ENCODE data around the gene SCARB1.

The SCARB1 gene

DNA sequence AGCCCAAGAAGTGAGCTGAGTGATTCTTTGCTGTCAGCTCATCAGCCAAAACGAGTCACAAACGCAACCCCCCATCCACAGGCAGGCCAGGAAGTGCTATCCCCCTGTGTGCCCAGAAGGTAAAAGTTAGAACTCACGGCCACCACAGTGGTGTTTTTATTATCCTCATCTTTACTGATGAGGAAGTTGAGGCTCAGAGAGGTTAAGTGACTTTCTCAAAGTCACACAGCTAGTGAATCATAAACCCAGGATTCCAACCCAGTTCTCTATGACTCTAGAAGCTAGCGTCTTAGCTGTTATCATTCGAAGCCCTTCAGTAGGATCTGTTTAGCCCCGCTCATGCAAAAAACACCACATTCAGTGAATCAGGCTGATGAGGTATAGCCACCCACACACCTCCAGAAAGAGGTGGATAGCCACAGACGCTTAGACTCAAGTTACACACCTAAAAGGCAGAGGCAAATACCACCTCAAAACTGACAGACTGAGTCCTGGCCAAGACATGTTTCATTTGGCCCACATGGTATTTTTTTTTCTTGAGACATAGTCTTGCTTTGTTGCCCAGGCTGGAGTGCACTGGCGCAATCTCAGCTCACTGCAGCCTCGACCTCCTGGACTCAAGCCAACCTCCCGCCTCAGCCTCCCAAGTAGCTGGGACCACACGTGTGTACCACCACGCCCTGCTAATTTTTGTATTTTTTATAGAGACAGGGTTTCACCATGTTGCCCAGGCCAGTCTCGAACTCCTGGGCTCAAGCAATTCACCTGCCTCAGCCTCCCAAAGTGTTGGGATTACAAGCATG lies 100.7 kb downstream of the SCARB1 start:
- H3K27ac Mint-ChIP-seq = no peak overlapping the region
- peak overlapping the region in 1 of 2 donors; percentile 4 for H3K4me3 Mint-ChIP-seq
- ATAC-seq = peak; percentile 57
- peak in 1 of 2 donors; percentile 51 for DNase-seq
- peaks cover 8 to 28% of the 10 kb centered on the region in 2 donors for H3K9me3 Mint-ChIP-seq
- peaks cover 16% of the 10 kb centered on the region for H3K27me3 Mint-ChIP-seq
- H3K4me1 Mint-ChIP-seq = peaks cover 59% of the 10 kb centered on the region

DNA sequence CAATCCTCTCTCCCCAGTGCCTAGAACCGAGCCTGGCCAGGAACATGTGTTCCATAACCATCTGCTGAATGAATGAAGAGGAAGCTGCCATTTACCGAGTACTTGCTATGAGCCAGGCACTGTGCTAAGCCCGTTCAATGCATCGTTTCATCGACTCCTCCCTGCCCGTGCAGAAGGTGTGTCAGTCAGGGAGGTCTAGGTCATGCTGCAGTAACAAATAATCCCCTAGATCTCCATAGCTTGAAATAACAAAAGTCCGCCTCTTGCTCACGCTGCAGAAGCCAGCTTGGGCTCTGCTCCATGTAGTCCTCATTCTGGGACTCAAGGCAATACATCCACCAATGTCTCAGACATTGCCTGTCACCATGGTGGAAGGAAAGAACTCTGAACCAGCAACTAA lies 101.3 kb downstream of the SCARB1 start:
- peaks cover 16% of the 10 kb centered on the region for H3K27me3 Mint-ChIP-seq
- peaks cover 57% of the 10 kb centered on the region for H3K4me1 Mint-ChIP-seq
- DNase-seq (no peak), ATAC-seq (no peak)
- H3K4me3 Mint-ChIP-seq = peak overlapping the region in 1 of 2 donors; percentile 10
- peaks cover 13 to 34% of the 10 kb centered on the region in 2 donors for H3K9me3 Mint-ChIP-seq
- no peak overlapping the region for H3K27ac Mint-ChIP-seq

DNA sequence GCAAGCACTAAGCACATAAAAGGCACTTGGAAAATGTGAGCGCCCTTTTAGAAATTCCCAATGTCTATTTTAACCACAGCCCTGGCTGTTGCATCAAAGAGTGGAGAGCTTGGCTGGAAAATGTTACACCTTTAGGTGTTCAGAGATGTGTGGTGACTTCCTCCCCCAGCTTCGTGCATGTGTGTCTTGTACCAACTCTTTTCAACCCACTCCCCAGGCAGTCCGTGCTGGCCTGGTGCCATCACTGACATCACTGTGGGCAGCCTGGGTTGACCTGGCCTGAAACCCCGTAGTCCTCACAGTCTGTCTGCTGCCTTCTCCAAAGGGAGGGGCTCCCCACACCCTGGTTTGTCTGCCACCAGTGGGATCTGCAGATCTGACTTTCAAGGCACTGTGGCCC lies 101.8 kb downstream of the SCARB1 start:
- Mint-ChIP-seq H3K4me1 (peaks cover 52% of the 10 kb centered on the region), H3K27me3 (peaks cover 16% of the 10 kb centered on the region), H3K27ac (no peak overlapping the region), H3K4me3 (peak overlapping the region in 1 of 2 donors; percentile 10), H3K9me3 (peaks cover 17 to 39% of the 10 kb centered on the region in 2 donors)
- DNase-seq (peak; percentile 39 to 61), ATAC-seq (peak; percentile 70)

DNA sequence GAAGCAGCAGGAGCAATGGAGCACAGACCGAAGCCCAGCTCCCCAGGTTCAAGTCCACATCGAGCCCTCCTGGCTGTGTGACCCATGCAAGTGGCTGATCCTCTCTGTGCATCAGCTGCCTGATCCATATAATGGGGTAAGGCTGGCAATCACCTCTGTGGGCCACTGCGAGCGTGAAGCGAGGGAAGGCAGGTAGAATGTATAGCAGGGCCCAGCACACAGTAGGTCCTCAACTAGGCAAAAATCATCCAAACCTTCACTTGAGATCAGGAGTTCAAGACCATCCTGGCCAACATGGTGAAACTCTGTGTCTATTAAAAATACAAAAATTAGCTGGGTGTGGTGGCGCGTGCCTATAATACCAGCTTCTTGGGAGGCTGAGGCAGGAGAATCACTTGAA lies 102.6 kb downstream of the SCARB1 start:
- H3K27ac Mint-ChIP-seq = no peak overlapping the region
- DNase-seq (no peak), ATAC-seq (no peak)
- peak overlapping the region in 1 of 2 donors; percentile 63 for H3K4me3 Mint-ChIP-seq
- H3K4me1 Mint-ChIP-seq = peaks cover 47% of the 10 kb centered on the region
- H3K9me3 Mint-ChIP-seq = peaks cover 24 to 48% of the 10 kb centered on the region in 2 donors
- peaks cover 16% of the 10 kb centered on the region for H3K27me3 Mint-ChIP-seq

DNA sequence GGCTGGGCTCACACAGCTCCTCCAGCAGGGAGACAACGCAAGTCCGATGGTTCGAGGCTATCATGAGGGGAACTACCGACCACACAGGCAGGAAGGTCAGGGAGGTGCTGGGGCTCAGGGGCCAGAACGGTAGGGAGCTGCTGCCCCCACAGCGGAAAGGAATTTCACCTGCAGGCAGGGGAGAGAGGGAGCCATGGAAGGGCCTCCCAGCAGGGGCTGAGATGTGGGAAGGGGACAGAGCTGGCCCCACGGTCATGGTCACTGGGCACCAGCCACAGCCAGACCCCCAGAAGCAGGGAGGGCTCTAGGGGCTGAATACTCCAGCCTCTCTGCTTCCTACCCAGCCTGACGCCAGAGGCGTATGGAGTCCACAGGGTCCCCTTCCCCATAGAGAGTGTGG lies 103.1 kb downstream of the SCARB1 start:
- no peak for ATAC-seq
- DNase-seq = no peak
- Mint-ChIP-seq H3K27me3 (peaks cover 16% of the 10 kb centered on the region), H3K4me1 (peaks cover 52% of the 10 kb centered on the region), H3K4me3 (peak overlapping the region in 1 of 2 donors; percentile 63), H3K27ac (no peak overlapping the region), H3K9me3 (peaks cover 19 to 45% of the 10 kb centered on the region in 2 donors)

DNA sequence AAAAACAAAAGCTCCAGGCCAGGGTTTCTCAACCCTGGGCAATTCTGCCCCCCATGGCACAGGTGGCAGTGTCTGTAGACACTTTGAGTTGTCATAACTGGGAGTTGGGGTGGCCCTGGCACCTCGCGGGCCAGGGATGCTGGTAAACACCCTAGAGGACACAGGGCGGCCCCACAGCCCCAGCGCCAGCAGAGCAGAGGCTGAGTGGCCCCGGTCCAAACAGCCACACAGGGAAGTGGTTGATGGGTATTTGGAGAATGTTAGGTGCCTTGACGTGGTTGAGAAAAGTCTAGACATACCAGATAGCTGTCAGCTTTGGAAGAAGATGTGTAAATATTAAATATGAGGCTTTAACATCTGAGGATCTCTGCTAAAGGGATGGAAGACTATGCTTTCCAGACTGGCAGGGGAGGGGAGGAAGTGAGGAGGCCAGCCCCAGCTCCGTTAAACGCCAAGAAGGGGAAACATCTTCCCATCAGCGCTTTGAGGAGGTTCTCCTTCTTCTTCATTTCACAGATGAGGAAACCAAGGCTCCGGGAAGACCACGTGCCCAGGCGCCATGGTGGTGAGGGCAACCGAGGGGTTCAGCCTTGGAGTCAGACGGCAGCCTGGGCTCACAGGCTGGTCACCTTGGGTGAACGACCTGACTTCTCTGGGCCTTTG lies 103.7 kb downstream of the SCARB1 start:
- Mint-ChIP-seq H3K9me3 (peaks cover 15 to 39% of the 10 kb centered on the region in 2 donors), H3K27me3 (peaks cover 22% of the 10 kb centered on the region), H3K4me1 (peaks cover 58% of the 10 kb centered on the region), H3K27ac (no peak overlapping the region), H3K4me3 (no peak overlapping the region)
- DNase-seq (no peak), ATAC-seq (no peak)

DNA sequence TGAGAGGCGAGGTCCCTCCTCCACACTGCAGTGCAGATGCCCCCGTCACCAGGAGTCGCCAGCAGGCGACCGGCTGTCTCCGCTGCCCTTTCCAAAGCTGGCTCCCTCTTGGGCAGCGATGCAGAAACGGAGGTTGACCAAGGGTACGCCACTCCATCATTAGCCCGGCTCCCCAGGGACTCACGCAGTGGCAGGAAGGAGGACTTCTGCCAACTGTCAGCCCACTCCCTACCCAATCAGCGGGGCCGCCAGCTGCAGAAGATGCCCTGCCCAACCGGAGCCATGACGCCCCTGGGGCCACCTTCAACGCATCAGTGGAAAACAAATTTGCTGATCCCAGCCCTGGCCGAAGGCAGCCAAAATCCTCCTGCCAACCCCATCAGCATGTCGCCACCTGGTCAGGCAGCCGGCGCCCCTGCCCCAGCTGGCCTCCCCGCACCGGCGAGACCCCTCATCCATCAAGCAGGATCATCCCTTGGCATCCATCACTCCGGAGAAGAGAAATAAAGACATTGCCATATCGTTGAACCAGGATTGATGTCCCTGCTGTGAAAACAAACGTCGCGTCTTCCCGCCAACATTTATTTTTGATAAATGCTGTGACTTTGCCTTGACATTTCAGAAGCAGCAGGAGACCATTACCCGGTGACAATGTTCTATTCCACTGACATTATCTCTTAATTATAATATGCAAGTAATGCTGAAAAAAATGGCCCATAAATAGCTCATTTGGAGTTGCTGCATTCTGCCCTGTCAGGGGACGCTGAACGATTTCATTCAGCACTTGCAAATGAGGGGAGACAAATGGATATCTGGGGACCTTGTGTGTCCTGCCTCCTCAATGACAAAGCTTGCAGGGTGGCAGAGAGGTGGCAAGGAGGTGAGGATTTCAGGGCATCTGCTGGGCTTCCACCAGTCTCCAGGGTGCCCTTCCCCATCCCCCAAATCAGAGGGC lies 105.1 kb downstream of the SCARB1 start:
- no peak overlapping the region for H3K4me3 Mint-ChIP-seq
- H3K4me1 Mint-ChIP-seq = peaks cover 61% of the 10 kb centered on the region

DNA sequence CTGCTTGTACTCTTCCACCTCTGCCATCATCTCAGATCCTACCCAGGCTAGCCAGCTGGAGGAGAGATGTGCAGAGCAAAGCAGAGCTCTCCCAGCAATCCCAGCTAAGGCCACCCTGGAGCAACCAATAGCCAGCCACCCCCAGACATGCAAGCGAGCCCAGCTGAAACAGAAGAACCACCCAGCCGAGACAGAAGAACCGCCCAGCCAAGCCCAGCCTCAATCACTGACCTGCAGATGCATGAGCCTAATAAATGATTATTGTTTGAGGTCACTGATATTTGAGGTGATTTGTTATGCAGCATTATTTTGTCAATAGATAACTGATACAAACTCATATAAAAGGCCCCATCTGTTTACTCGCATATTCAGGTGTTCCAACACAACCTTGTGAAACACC lies 106.3 kb downstream of the SCARB1 start:
- no peak overlapping the region for H3K4me3 Mint-ChIP-seq
- H3K4me1 Mint-ChIP-seq = peaks cover 49% of the 10 kb centered on the region
- H3K27me3 Mint-ChIP-seq = peaks cover 37% of the 10 kb centered on the region
- H3K9me3 Mint-ChIP-seq = peaks cover 20 to 42% of the 10 kb centered on the region in 2 donors
- H3K27ac Mint-ChIP-seq = no peak overlapping the region
- ATAC-seq (no peak), DNase-seq (no peak)

More for the DNA sequence above, 105.1 kb downstream of the SCARB1 start:
- peaks cover 25% of the 10 kb centered on the region for H3K27me3 Mint-ChIP-seq
- peaks cover 15 to 35% of the 10 kb centered on the region in 2 donors for H3K9me3 Mint-ChIP-seq
- DNase-seq = no peak
- H3K27ac Mint-ChIP-seq = no peak overlapping the region
- ATAC-seq = no peak

DNA sequence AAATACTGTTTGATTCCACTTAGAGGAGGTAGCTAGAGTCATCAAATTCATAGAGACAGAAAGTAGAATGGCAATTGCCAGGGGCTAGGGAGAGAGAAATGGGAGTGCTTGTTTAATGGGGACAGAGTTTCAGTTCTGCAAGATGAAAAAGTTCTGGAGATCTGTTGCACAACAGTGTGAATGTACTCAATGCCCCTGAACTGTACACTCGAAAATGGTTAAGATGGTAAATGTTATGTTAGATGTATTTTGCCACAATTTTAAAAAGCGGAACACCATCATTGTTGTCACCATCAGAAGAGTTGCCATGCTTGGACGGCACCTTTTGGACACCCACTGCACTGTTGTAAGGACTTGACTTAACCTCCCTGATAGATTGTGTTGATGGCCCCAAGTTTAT lies 106.9 kb downstream of the SCARB1 start:
- no peak for ATAC-seq

DNA sequence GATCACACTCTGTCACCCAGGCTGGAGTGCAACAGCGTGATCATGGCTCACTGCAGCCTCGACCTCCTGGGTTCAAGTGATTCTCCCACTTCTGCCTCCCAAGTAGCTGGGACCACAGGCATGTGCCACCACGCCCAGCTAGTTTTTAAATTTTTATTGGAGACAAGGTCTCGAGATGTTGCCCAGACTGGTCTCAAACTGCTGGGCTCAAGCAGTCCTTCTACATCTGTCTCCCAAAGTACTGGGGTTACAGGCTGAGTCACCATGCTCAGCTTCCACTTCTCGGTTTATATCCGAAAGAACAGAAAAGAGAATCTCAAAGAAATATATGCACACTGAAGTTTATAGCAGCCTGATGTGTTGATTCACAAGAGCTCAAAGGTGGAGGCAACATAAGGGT lies 107.5 kb downstream of the SCARB1 start:
- H3K27ac Mint-ChIP-seq = no peak overlapping the region
- peaks cover 41% of the 10 kb centered on the region for H3K4me1 Mint-ChIP-seq
- H3K27me3 Mint-ChIP-seq = peaks cover 45% of the 10 kb centered on the region

More for the DNA sequence above, 106.9 kb downstream of the SCARB1 start:
- no peak overlapping the region for H3K27ac Mint-ChIP-seq
- H3K4me1 Mint-ChIP-seq = peaks cover 44% of the 10 kb centered on the region
- no peak overlapping the region for H3K4me3 Mint-ChIP-seq
- peaks cover 39% of the 10 kb centered on the region for H3K27me3 Mint-ChIP-seq
- H3K9me3 Mint-ChIP-seq = peaks cover 20 to 40% of the 10 kb centered on the region in 2 donors
- DNase-seq = no peak

DNA sequence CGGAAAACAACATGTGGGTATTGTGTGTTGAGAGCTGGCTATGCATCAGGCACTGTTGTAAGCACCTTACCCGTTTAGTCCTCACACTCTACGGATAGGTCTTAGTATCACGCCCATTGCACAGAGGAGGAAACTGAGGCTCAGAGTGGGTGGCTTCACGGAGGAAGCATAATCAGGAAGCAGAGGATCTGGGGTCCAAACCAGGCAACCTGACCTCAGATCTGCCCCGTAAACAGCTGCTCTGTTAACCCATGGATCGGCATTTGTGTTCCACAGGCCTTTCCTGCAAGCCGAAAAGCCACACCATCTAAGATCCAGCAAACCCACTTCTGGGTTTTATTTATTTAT lies 107.9 kb downstream of the SCARB1 start:
- Mint-ChIP-seq H3K9me3 (peaks cover 20 to 40% of the 10 kb centered on the region in 2 donors), H3K27me3 (peaks cover 46% of the 10 kb centered on the region), H3K4me3 (no peak overlapping the region), H3K4me1 (peaks cover 41% of the 10 kb centered on the region), H3K27ac (no peak overlapping the region)
- ATAC-seq (no peak), DNase-seq (no peak)

More for the DNA sequence above, 107.5 kb downstream of the SCARB1 start:
- Mint-ChIP-seq H3K4me3 (no peak overlapping the region), H3K9me3 (peaks cover 20 to 40% of the 10 kb centered on the region in 2 donors)
- no peak for ATAC-seq
- no peak for DNase-seq

DNA sequence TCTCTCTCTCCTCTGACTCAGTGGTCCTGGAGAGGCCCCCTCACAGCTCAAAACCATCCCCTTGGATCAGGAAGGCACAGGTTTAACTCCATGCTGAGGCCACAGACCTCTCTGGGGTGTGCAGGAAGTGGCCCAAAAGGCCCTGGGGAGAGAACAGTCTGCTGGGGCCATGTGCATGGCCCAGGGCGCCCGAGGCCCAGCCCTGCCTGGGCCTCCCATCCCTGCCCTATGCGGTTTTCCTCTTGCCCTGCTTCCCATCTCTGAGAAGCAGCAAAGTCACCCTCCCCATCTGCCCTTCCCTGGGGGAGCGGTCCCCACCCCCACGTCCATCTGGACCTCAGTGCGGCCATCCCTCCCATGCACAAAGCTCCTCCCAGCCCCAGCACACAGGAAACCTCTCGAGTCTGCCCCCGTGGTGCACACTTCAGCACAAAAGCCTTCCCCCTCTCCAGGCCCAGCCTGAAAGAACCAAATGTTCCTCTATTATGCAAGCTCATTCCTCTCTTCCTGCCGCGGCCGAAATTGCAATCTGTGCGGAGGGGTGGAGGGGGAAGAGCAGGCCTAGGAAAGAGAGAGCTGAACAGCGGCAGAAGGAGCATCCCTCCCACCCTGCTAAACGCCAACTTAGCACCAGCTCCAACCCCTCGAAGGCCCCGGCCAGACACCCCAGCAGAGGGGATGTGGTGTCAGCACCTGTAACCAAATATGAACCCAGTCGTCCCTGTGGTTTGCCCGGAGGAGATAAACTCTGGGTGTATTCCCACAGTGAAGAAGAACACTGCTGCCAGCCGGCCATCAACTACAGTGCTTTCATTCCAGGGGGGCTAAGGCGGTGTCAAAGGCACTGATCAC lies 108.5 kb downstream of the SCARB1 start:
- Mint-ChIP-seq H3K27me3 (peaks cover 46% of the 10 kb centered on the region), H3K4me1 (peaks cover 41% of the 10 kb centered on the region), H3K4me3 (peak overlapping the region in 1 of 2 donors; percentile 53), H3K27ac (peak overlapping the region; percentile 2 to 34), H3K9me3 (peaks cover 20 to 40% of the 10 kb centered on the region in 2 donors)
- DNase-seq (no peak), ATAC-seq (peak; percentile 75)

DNA sequence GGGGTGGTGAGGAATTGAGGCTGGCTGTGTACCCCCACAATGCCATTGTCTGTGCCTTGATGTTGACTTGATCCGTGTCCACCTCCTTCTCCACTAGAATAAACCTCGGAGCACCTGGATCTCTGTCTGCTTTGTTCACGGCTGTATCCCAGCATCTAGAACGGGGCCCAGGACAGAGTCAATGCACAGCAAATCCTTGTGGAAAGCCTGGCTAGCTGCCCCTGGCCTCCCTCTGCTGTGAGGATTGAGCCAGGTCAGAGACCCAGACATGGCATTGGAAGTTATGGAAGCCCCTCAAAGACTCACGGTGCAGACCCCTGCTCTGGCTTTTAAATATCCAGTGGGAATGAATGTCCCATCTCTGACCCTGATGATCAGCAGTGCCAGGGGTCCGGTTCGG lies 109.2 kb downstream of the SCARB1 start:
- Mint-ChIP-seq H3K4me1 (peaks cover 37% of the 10 kb centered on the region), H3K9me3 (peaks cover 20 to 40% of the 10 kb centered on the region in 2 donors), H3K4me3 (no peak overlapping the region), H3K27ac (no peak overlapping the region), H3K27me3 (peaks cover 46% of the 10 kb centered on the region)
- ATAC-seq = no peak
- DNase-seq = no peak

DNA sequence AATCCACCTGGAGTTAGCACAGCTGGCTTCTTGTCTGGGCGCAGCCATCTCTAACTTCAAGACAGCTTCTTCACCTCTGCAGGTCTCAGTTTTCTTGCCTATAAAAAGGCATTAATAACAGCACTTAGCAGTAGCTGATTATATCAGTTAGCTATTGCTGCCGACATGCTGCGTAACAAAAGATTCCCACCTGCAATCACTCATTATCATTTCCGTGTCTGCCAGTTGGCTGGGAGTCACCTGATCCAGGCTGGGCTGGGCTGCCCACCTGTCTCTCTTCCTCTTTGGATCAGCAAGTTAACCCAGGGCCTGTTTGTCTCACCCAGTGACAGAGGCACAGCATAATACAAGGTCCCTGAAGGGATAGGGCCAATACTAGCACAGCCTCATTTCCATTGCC lies 109.7 kb downstream of the SCARB1 start:
- DNase-seq (no peak), ATAC-seq (no peak)
- no peak overlapping the region for H3K27ac Mint-ChIP-seq
- peaks cover 20 to 40% of the 10 kb centered on the region in 2 donors for H3K9me3 Mint-ChIP-seq
- peaks cover 34% of the 10 kb centered on the region for H3K4me1 Mint-ChIP-seq
- no peak overlapping the region for H3K4me3 Mint-ChIP-seq
- H3K27me3 Mint-ChIP-seq = peaks cover 48% of the 10 kb centered on the region
